Colonic mucosa (tissue), 4 donors: Measurements from ENCODE around the gene EXTL1. TPM values are rescaled to one million over a fixed set of nuclear protein-coding genes. Genes with fewer than 3 reads are reported as not detected.
A peak's percentile ranks its signal among the peaks of the same experiment; 100 is the strongest.

Experiments used
- DNase-seq: peaks from one replicate; pipeline ENCODE4 v3.0.0-alpha.2; 2020
- H3K27ac ChIP-seq: fragments of 200-600 bp; one replicate; pipeline ENCODE4 v1.8.0; 2021
- H3K27me3 ChIP-seq: fragments of 200-600 bp; one replicate; pipeline ENCODE4 v1.8.0; 2021
- H3K36me3 ChIP-seq: fragments of 200-600 bp; one replicate; pipeline ENCODE4 v1.8.0; 2021
- H3K4me1 ChIP-seq: fragments of 200-600 bp; one replicate; pipeline ENCODE4 v1.8.0; 2021; ENCODE audit warnings: mild to moderate bottlenecking
- H3K4me3 ChIP-seq: fragments of 200-600 bp; one replicate; pipeline ENCODE4 v1.8.0; 2021
- H3K9ac ChIP-seq, 2 donors: one replicate each; pipeline ENCODE4 v1.7.0; 2013; ENCODE audit warnings: control low read depth in 2 of 2, low read depth in 2 of 2, low read length in 2 of 2
- H3K9me3 ChIP-seq: fragments of 200-600 bp; one replicate; pipeline ENCODE4 v1.8.0; 2021
- CTCF ChIP-seq: fragments of 200-600 bp; IDR thresholded peaks from one replicate; pipeline ENCODE4 v1.8.0; 2022; ENCODE audit warnings: antibody characterized with exemption, mild to moderate bottlenecking
- intact Hi-C: fragments of 100-400 bp; cut with DNase I; formaldehyde crosslinking; loops from one replicate; pipeline ENCODE4 v1.14.1; 2022
- total RNA-seq, 2 donors: library from RNA; stranded (reverse); fragmentation: NEBNext Ultra II Directional in 1 of 2; extraction: Animal tissue kit (Norgen Biotek cat#: 25700) in 1 of 2; gene quantifications; one replicate each; pipeline ENCODE4 v1.2.1, GENCODE V29; 2021
- donor health status: healthy.
- donor health status: DM: no; HTN: no; CAD: no.
- donor health status: DM: no; HTN: no; CAD: no.

The EXTL1 gene
- total RNA-seq, 2 donors from 2014 or later, result 0.05 to 0.29 TPM

- Histone ChIP-seq H3K36me3 (no peaks in the 10 kb centered on the region), H3K4me1 (peaks cover 3% of the 10 kb centered on the region), H3K9me3 (no peaks in the 10 kb centered on the region), H3K4me3 (no peak overlapping the region), H3K27me3 (no peaks in the 10 kb centered on the region), H3K27ac (no peak overlapping the region), H3K9ac (no peak overlapping the region)
- no peak for DNase-seq
- TF ChIP-seq CTCF, result no peak
- intact Hi-C loops, result no loop called here
Observed at GRCh38 chr1:26031611-26032220, 10.1 kb downstream of the EXTL1 start.

- intact Hi-C loops, result no loop called here
- no peak overlapping the region for H3K27ac ChIP-seq
- no peaks in the 10 kb centered on the region for H3K27me3 ChIP-seq
- H3K4me3 ChIP-seq, result no peak overlapping the region
- H3K9ac ChIP-seq, result no peak overlapping the region
- TF ChIP-seq CTCF, result no peak
- H3K4me1 ChIP-seq, result peaks cover 3% of the 10 kb centered on the region
- no peaks in the 10 kb centered on the region for H3K9me3 ChIP-seq
- no peaks in the 10 kb centered on the region for H3K36me3 ChIP-seq
- no peak for DNase-seq
Observed at GRCh38 chr1:26032656-26033357, 11.2 kb downstream of the EXTL1 start.

- H3K27me3 ChIP-seq, result no peaks in the 10 kb centered on the region
- peaks cover 3% of the 10 kb centered on the region for H3K4me1 ChIP-seq
- H3K9me3 ChIP-seq, result no peaks in the 10 kb centered on the region
- TF ChIP-seq CTCF, result no peak
- DNase-seq, result no peak
- H3K36me3 ChIP-seq, result no peaks in the 10 kb centered on the region
- intact Hi-C loops, result loop anchor here (5.0 kb wide), 2 partner anchors 68 to 113 kb away; no protein-coding TSS in a partner anchor
- H3K27ac ChIP-seq, result no peak overlapping the region
- peak overlapping the region; percentile 77 for H3K4me3 ChIP-seq
- H3K9ac ChIP-seq, result peak overlapping the region; percentile 13 to 82
Observed at GRCh38 chr1:26034504-26035202, 13.1 kb downstream of the EXTL1 start.

- Histone ChIP-seq H3K9ac (peak overlapping the region; percentile 82 to 92), H3K36me3 (no peaks in the 10 kb centered on the region), H3K27ac (peak overlapping the region; percentile 45), H3K9me3 (no peaks in the 10 kb centered on the region), H3K27me3 (no peaks in the 10 kb centered on the region), H3K4me3 (peak overlapping the region; percentile 77), H3K4me1 (peaks cover 3% of the 10 kb centered on the region)
- DNase-seq, result peak; percentile 98
- intact Hi-C loops, result loop anchor here (5.0 kb wide), 2 partner anchors 67 to 112 kb away; no protein-coding TSS in a partner anchor
- no peak for TF ChIP-seq CTCF
Observed at GRCh38 chr1:26035203-26035958, 13.8 kb downstream of the EXTL1 start.
